Measurements from ENCODE around the gene ZFPM1.

ZFPM1 gene

GRCh38 chr16:88568710-88569613 lies 115.9 kb downstream of the ZFPM1 start:
- no peak overlapping the region for H3K27ac ChIP-seq (replicated peaks)
- DNase-seq (ENCODE audit: low read depth in 1 of 2, low spot score in 1 of 2): no peak

GRCh38 chr16:88569614-88569984 lies 116.5 kb downstream of the ZFPM1 start:
- no peak for DNase-seq (ENCODE audit: low read depth in 1 of 2, low spot score in 1 of 2)
- TF ChIP-seq REST (IDR thresholded peaks at IDR 0.05; ENCODE audit: insufficient replicate concordance, low read depth) (no peak), SPI1 (IDR thresholded peaks at IDR 0.05; ENCODE audit: borderline replicate concordance, low read depth) (no peak), GABPA (IDR thresholded peaks at IDR 0.05; ENCODE audit: low read depth) (no peak), POLR2AphosphoS5 (IDR thresholded peaks at IDR 0.05; ENCODE audit: low read depth) (no peak), CTCF (IDR thresholded peaks at IDR 0.05; ENCODE audit: insufficient read depth, low read length) (no peak)
- H3K27me3 ChIP-seq (ENCODE audit: insufficient read depth, poor library complexity, severe bottlenecking): no peaks in the 10 kb centered on the region
- peak overlapping the region; percentile 21; the same call in 1 of the 2 replicates for H3K27ac ChIP-seq (replicated peaks)
- peak overlapping the region; percentile 49 for H3K4me3 ChIP-seq (replicated peaks; ENCODE audit: insufficient read depth, low read length)

More at GRCh38 chr16:88568710-88569613, 115.9 kb downstream of the ZFPM1 start:
- Histone ChIP-seq H3K4me3 (replicated peaks; ENCODE audit: insufficient read depth, low read length) (peak overlapping the region; percentile 49), H3K27me3 (ENCODE audit: insufficient read depth, poor library complexity, severe bottlenecking) (no peaks in the 10 kb centered on the region)
- no peak for TF ChIP-seq POLR2AphosphoS5 (IDR thresholded peaks at IDR 0.05; ENCODE audit: low read depth)
- TF ChIP-seq SPI1 (IDR thresholded peaks at IDR 0.05; ENCODE audit: borderline replicate concordance, low read depth): no peak
- no peak for TF ChIP-seq GABPA (IDR thresholded peaks at IDR 0.05; ENCODE audit: low read depth)
- no peak for TF ChIP-seq REST (IDR thresholded peaks at IDR 0.05; ENCODE audit: insufficient replicate concordance, low read depth)
- TF ChIP-seq CTCF (IDR thresholded peaks at IDR 0.05; ENCODE audit: insufficient read depth, low read length): no peak

GRCh38 chr16:88569985-88570690 lies 117.1 kb downstream of the ZFPM1 start, which contains the start of gene ZC3H18:
Gene ZC3H18, plus strand, starts transcription at chr16:88570403. Its CDS starts 6,721 bp downstream, at chr16:88577124.
- peak; percentile 72 to 81 for DNase-seq (ENCODE audit: low read depth in 1 of 2, low spot score in 1 of 2)
- TF ChIP-seq GABPA (IDR thresholded peaks at IDR 0.05; ENCODE audit: low read depth): peak; percentile 56
- no peak for TF ChIP-seq CTCF (IDR thresholded peaks at IDR 0.05; ENCODE audit: insufficient read depth, low read length)
- no peak for TF ChIP-seq POLR2AphosphoS5 (IDR thresholded peaks at IDR 0.05; ENCODE audit: low read depth)
- TF ChIP-seq SPI1 (IDR thresholded peaks at IDR 0.05; ENCODE audit: borderline replicate concordance, low read depth): no peak
- no peak for TF ChIP-seq REST (IDR thresholded peaks at IDR 0.05; ENCODE audit: insufficient replicate concordance, low read depth)
- Histone ChIP-seq H3K4me3 (replicated peaks; ENCODE audit: insufficient read depth, low read length) (peak within 1 kb of the TSS; percentile 75), H3K27ac (replicated peaks) (peak within 1 kb of the TSS; percentile 60), H3K27me3 (ENCODE audit: insufficient read depth, poor library complexity, severe bottlenecking) (no peaks in the 10 kb centered on the region)

All from HL-60 (cell line).